Measurements from ENCODE around the gene IL21.
"Not testable (repeated sequence)": the region's sequence is repeated elsewhere in the genome, so short reads cannot be mapped to it uniquely, and the experiment has no call there.

IL21 gene

GRCh38 chr4:122576261-122577188, 44.3 kb downstream of the IL21 start:
- DNase-seq = no peak

GRCh38 chr4:122574347-122574746, 46.5 kb downstream of the IL21 start:
- DNase-seq = not testable (repeated sequence)

- no peak for DNase-seq
Observed at GRCh38 chr4:122562449-122562848, 58.4 kb downstream of the IL21 start.

Measured in activated CD4-positive, alpha-beta T cell treated with anti-CD3 and anti-CD28 coated beads, Interleukin-2, amount 50 U/mL, for 1 hour (primary cell).